ENCODE data around the gene SZRD1.

- no peak for TF ChIP-seq POLR2AphosphoS5 (IDR thresholded peaks at IDR 0.05)
- no peak for TF ChIP-seq CTCF (IDR thresholded peaks at IDR 0.05)
- TF ChIP-seq POLR2A (IDR thresholded peaks at IDR 0.05) = no peak
Measured at GRCh38 chr1:16380868-16381267, 13.8 kb downstream of the SZRD1 start.
